ENCODE data around the gene ZNF397.

ZNF397 gene

DNA sequence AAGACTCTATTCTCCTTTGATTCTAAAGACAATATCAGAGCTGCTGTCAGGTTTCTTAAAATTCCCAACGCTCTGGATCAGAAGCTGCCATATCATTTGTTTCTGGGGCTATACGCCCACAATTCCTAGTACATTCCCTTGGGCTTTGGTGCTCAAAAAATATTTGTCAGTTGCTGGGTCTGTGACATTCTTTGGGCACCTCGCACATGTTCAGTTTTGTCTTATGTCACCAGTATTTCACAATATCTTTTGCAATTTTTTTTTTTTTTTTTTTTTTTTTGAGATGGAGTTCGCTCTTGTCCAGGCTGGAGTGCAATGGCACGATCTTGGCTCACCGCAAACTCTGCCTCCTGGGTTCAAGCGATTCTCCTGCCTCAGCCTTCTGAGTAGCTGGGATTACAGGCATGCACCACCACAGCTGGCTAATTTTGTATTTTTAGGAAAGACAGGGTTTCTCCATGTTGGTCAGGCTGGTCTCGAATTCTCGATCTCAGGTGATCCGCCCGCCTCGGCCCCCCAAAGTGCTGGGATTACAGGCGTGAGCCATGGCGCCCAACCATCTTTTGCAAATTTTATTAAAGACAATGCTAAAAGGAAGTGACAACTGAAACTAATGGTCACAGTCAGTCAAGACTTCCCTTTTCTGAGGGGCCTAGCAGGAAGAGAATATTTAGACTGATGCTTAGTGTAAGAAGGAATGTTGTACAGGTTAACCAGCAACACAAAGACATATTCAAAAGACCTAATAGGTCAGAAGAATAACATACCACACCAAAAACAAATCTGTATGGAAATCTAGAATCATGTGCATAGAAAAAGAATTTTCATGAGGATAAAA, 6.8 kb downstream of the ZNF397 start:
- no peak for DNase-seq

DNA sequence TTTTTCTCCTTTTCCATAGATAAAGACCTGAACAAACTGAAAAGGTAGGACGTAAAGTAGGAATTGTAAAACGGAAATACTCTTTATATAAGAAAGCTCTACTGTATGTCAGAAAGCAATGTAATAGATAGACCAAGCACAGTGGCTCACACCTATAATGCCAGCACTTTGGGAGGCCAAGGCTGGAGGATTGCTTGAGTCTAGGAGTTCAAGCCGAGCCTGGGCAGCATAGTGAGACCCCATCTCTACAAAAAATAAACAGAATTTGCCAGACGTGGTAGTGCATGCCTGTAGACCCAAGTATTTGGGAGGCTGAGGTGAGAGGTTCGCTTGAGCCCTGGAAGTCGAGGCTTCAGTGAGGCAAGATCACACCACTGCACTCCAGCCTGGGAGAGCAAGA, 7.6 kb downstream of the ZNF397 start:
- DNase-seq: no peak

DNA sequence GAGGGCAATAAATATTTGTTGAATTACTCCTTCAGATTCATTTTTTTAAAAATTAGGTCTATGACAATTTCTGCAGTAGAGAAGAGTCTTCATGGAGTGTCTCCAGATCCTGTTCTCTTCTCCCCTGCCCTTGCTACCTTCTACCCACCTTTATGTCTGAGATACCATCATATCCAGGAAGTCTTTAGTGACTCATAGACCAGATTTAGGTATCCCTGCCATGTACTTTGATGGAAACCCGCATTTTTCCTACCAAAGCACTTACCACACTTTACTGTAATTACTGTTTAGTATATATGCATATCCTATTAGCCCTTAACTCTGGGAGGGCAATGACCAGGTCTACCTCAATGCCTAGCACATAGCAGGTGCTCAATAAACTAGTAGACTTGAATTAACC, 11.6 kb downstream of the ZNF397 start:
- no peak for DNase-seq

DNA sequence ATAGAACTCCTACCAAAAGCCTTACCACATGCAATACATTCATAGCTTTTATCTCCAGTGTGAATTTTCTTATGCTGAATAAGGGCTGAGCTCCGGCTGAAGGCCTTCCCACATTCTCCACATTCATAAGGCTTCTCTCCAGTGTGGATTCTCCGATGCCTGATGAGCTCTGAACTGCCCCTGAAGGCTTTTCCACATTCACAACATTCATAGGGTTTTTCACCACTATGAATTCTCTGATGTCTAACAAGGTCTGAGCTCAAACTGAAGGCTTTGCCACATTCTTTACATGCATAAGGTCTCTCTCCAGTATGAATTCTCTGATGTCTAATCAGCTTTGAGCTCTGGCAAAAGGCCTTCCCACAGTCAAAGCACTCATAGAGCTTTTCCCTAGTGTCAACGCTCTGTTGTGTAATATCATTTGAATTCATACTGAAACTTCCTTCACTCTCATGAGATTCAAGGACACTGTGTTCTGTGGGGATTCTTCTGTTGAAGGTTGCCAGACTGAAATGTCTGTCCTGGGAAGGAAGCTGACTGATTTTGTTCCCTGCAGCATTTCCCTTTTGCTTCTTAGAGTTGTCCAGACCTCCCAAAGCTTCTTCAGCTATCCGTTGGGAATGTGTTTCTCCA, 12.9 kb downstream of the ZNF397 start:
- no peak for DNase-seq

DNA sequence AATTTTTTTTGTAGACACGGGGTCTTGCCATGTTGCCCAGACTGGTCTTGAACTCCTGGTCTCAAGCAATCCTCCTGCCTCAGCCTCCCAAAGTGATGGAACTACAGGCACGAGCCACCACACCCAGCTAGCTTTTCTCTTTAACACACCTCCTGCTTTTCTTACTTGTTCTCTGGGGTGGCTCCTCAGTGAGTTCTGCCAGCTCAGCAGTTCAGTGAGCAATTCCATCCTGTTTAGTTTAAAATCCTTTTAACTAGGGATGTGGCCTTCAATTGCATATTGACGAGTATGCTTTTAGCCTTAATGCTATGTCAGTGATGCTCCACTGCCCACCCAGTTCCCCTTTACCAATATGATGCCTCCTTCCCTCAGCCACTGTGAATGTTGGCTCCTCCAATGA, 16.1 kb downstream of the ZNF397 start:
- DNase-seq: no peak

DNA sequence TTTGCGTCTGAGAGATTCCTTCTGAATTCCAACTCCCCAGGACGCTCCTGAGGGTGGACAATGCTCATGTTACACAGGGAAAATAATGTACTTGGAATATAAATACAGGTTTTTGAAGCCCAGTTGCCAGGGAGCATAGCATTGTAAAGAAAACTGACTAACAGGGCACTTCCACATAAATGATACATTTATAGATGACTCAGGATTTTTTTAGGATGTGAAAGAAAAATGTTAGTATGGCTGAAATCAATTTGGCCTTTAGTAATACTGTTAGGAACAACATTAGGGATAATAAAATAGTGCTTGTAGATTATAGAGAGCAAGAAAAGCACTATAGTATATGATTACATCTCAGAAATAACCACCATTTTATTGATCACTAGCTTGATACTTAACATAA, 23.6 kb downstream of the ZNF397 start:
- DNase-seq: no peak

DNA sequence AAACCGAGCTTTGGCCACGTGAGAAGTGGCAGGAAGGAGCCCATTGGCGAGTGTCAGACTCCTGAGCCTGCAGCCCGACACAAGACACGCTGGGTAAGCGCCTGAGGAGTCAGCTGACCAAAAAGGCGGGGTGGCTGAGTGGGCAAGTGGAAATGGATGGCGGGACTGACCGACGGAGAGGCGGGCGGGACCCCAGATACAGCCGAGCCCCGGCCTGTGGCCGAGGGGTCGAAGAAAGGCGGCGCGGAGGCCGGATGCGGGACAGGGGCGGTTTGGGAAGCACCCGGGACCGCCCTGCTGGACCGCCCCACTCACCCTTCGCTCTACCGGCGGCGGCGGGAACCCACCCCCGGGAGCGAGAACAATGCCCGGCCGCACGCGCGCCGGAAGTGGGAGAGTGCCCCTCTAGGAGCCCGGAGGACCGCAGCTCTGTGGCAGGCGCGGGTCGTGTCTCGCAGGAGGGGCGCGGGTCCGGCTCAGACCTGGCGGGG, 26.4 kb downstream of the ZNF397 start:
- no peak for DNase-seq

DNA sequence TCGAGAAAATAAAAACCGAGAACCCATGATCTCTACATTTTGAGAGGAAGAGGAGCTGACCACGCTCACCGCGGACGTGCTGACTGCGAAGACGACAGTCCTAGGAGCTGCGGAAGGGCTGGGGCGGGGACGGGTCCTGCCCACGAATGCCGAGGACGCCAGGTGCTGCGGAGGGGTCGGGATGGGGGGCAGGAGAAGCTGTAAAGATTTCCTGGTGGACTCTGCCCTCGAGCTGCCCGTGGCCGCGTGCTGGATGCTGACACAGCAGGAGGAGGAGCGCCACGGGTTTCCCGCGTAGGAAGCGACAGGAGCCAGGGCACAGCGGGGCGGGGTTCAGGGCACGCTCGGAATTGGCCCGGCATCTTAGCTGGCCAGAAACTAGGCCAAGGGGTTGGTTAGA, 27.0 kb downstream of the ZNF397 start:
- DNase-seq: no peak

DNA sequence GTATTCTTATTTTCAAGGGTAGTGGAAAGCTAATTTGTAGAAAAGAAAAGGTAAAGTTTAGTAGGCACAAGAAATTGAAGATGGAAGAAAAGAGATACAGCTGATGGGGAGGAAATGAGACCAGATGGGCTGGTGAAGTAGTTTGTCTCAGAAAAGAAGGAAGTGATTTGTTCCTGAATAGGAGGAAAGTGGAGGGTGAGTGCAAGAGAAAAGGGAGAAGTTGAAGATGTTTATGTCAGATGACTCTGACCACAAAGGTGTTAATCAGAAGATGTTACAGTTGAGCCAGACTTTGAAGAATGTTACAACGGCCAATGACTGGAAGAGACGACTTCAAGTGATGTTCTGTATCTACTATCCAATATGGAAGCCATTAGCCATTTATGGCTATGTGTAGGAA, 28.0 kb downstream of the ZNF397 start:
- DNase-seq: peak; percentile 43

DNA sequence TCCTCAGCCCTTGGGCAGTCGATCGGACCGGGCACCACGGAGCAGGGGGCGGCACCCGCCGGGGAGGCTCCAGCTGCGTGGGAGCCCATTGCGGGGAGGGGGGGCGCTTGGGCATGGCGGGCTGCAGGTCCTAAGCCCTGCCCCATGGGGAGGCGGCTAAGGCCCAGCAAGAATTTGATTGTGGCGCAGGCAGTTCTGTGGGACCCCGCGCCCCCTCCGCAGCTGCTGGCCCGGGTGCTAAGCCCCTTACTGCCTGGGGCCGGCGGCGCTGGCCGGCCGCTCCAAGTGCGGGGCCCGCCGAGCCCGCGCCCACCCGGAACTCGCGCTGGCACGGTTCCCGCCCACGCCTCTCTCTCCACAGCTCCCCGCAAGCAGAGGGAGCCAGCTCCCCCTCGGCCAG, 30.8 kb downstream of the ZNF397 start:
- DNase-seq: no peak

DNA sequence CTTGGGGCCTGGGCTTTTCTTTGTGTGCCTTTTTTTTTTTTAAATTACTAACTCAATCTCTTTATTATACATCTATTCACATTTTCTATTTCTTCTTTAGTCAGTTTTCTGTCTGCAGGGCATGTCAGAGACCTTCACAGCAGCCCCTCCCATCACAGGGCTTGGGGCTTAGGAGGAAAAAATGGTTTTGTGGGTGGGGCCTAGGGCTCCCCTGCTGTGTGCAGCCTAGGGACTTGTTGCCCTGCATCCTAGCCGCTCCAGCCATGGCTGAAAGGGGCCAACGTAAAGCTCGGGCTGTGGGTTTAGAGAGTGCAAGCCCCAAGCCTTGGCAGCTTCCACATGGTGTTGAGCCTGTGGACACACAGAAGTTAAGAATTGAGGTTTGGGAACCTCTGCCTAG, 35.4 kb downstream of the ZNF397 start:
- no peak for DNase-seq

DNA sequence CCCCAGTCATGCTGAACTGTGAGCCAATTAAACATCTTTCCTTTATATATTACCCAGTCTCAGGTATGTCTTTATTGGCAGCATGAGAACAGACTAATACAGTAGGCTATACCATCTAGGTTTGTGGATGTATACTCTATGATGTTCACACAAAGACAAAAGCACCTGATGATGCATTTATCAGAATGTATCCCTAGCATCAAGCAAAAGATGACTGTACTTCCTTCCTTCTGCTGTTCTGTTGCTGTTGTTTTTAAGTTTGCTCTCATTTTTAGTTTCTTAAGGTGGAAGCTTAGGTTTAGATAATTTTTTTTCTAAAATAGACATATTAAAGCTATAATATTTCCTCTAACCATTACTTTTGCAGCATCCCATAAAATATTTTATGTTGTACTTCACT, 36.8 kb downstream of the ZNF397 start:
- no peak for DNase-seq

DNA sequence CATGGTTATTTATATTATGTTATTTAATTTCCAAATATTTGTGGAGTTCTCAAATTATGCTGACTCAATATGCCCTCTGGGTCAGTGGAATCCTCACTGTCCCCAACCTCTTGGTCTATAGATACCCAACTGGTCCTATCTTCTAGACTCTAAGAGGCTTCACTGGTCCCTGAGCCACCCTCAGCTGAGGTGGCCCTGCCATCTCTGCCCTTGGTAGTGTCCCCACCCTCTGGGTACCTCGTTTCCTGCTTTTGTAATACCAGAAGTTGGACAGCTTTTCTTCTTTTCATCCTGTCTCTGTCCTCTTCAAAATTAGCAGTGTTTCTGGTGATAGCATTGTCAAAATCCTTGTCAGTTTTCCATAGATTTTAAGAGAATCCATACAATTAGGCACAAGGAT, 37.3 kb downstream of the ZNF397 start:
- no peak for DNase-seq

DNA sequence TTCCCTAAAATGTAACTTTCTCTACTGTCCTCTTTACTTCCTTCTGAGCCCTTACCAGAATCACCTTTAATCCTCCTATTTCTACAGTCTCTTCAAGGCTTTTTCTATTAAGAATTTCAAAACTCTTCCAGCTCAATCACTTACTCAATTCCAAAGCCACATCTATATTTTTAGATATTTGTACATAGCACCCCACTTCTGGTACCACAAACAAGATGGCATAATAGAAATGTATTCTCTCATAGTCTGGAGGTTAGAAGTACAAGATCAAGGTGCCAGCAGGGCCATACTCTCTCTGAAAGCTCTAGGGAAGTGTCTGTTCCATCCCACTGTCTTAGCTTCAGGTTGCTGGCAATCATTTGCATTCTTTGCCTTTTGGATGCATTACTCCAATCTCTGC, 38.1 kb downstream of the ZNF397 start:
- no peak for DNase-seq

DNA sequence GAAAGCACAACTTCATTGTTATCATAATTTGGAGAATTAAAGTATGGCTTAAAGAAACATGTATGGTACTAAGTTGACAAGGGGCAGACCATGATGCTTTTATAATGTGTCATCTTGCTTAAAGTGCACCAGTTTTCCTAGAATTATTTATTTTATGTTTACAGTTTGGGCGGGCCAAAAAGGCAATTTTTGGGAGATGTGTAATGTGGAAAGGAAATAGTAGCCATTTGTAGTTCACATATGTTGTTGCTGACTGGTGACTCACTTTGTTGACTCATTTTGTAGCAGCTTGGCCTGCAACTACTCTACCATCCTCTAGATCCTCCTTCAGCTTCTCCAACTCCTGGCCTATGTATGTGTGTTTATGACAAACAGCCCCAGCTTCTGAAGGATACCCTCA, 41.5 kb downstream of the ZNF397 start:
- no peak for DNase-seq

DNA sequence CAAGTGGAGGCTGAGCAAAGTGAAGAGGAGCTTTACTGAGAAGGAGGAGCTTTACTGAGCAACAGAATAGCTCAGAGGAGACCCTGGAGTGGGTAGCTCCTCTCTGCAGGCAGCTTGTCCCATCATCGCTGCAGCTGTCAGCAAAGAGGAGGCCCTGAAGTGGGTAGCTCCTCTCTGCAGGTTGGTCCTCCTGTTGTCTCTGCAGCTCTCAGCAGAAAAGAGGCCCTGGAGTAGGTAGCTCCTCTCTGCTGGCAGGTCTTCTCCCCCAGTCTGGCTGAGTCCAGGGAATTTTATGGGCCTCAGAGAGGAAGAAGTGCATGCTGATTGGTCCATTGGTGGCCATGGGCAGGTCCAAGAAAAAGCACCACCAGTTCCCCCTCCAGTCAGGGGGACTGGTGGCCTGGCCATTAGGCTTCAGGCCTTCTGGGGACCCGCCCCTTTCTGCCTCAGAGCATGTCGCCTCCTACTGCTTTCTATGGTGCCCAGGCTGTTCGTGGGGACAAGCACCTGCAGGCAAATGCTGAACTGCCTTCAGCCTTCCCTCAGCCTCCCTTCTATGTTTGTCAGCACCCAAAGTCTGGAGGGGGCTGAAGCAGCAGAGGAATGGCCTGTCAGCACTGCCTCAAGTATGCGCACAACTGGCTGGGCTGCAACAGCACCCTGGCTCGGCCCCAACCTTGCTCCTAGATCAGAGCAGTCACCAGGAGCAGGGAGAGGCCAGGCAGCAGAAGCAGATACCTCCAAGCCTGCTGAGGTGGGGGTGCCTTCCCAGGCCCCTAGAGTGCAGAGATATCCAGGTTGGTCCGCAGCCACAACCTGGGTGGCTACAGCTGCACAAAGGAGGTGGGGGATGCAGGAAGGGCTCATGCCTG, 43.3 kb downstream of the ZNF397 start:
- no peak for DNase-seq

DNA sequence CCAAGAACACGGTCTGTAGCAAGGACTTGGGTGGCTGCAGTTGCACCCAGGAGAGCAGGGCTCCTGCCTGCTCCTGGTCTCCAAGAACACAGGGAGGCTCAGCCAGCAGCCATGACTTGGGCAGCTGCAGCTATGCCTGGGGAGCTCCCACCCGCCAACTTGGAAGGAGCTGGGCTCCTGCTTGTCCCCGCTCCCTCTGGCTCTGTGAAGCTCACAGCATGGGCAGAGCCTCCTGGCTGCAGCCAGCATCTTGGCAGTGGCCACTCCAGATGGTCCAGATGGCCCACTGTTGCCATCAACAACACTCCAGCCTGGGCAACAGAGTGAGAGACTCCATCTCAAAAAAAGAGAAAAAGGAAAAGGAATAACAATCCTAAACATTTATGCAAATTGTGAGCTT, 44.0 kb downstream of the ZNF397 start:
- no peak for DNase-seq

DNA sequence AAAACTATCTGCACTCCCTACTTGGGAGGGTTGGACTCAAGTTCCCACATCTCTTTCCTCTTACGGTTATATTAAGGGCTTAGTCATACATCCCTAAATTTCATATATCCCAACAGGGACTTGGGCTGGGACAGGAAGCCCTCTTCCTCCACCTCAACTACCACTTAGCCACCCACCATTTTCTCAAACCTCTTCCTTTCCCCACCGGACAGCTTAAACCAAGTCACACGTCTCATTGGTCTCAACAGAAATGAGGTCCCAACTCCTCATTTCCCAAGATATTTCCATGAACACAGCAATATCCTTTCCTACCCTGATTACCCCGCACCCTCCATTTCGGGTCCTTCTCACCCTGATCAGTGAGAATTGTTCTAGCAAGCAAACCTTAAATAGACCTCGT, 48.5 kb downstream of the ZNF397 start:
- no peak for DNase-seq

DNA sequence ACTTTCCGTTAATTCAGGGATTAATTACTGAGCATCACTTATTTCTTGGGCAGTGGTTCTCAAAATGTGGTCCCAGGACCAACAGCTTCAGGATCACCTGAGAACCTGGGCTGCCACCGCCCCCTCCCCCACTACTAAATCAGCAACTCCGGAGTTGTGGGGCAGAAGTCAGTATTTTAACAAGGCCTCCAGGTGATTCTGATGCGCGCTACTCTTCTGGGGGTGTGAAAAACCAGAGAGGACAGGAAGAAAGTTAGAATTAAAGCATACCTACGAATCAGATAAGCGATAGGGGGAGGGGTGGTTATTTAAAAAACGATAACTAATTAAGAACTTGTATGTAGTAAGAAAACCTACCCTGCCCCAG, 48.9 kb downstream of the ZNF397 start:
- DNase-seq: no peak

DNA sequence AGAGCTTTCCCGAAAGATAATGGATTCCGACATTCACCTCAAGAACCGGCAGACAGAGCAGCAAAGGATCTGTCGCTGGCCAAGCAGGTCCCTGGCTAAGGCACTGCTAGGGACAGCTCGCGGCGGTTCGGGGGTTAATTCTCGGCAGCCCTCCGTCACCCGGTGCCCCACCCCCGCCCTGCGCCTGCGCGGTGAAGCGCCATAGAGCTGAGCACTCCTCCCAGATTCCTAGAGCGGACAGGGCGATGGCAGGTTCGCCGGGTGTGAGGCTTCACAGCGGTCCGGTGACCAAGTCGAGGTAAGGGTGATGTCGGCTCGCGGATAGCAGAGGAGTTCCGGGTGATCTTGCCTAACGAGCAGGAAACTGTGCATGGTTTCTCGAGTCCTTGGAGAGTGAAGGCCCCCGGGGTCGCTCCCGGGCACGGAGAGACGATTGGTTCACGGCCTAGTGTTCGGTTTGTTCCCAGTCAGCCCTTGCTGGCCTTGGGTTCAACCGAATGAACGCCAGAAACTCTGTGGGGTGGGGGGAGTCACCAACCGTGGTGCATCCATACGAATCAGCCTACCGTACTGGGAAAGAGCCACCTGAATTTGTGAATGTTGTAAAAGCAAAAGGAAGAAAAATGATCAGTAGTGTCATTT, 49.4 kb downstream of the ZNF397 start, which contains the start of gene ZSCAN30:
Gene ZSCAN30, minus strand, starts transcription at position 136 of the 642 bp plus-strand sequence. CDS start 25,877 bp downstream, outside the sequence.
- peak; percentile 84 for DNase-seq

DNA sequence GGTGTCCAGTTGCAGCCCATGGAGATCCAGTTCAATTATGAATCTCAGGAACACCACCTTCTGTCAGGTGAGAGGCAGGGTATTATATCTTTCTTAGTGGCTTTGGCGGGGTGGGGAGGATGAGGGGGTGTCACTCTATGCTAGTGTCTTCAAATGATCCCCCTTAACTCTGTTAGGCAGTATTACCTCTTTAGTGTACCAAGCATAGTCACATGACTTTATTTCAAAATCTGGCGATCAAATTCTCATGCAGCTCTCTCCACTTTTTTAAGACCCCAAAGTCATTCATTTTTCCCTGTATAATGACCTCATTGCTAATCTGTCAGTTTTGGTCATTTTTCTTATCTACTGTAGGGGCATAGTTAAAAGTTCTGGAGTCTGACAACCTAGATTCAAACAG, 50.3 kb downstream of the ZNF397 start:
- no peak for DNase-seq

DNA sequence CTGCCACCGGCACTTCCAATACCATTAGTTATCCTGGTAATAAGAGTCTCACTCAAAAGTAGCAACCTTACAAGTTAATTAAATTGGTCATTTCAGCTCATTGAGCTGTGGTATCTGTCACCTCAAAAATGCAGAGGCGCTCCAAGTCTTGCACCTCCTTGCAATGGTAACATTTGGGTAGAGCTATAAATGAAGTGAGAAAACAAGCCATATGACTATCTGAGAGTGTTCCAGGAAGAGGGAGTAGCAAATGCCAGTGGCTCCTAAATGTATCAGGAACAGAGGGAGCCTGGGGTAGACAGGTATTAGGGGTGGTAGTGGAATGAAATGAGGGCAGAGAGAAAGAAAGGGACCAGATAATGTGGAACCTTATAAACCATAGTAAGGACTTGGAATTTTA, 55.2 kb downstream of the ZNF397 start:
- no peak for DNase-seq

DNA sequence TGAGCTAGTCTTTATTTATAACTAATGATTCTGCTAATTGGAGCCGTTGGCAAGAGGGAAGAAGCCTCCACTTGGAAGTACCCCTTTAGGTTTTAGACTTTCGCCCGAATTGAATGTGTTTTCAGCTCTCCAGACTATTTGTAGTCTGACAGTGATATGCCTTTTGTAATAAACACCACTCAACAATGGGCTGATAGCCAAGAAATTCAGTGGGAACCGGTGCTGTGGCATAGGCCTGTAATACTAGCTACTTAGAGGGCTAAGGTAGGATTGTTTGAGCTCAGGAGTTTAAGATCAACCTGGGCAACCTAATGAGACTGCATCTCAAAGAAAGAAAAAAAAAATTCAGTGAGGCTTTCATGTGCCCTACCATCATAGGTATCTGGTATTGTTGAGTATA, 62.8 kb downstream of the ZNF397 start:
- DNase-seq: no peak

Data from GF-D8 (cell line).